CD14-positive monocyte (primary cell): Measurements from ENCODE around the gene ROGDI. TPM values are rescaled to one million over a fixed set of nuclear protein-coding genes. Genes with fewer than 3 reads are reported as not detected.

Experiments
- DNase-seq, 3 donors: peaks; one replicate each; pipeline ENCODE4 v3.0.0-alpha.2; 2011 to 2022
- H2AFZ ChIP-seq: 2 replicates; pipeline ENCODE4 v1.6.0; 2012; ENCODE audit warnings: mild to moderate bottlenecking, low read depth, low read length, inconsistent platforms; ENCODE audit not compliant: insufficient read depth, poor library complexity, severe bottlenecking
- H3K27ac ChIP-seq, 2 donors: 1 replicate in 1 of 2; 2 replicates in 1 of 2; pipeline ENCODE4 v1.5.1; 2012 to 2013; ENCODE audit warnings: low read length in 2 of 2, control low read depth in 1 of 2, inconsistent platforms in 1 of 2, low read depth in 1 of 2, mild to moderate bottlenecking in 1 of 2
- H3K27me3 ChIP-seq, 2 donors: one replicate each; pipeline versions ENCODE4 v1.6.0 to v1.6.1; 2011 to 2013; ENCODE audit warnings: low read length in 2 of 2; ENCODE audit not compliant: control insufficient read depth in 2 of 2, insufficient read depth in 2 of 2
- H3K36me3 ChIP-seq, 2 donors: replicated peaks in 1 of 2; 1 replicate in 1 of 2; 2 replicates in 1 of 2; pipeline versions ENCODE4 v1.5.1 to v1.6.1; 2012 to 2013; ENCODE audit warnings: low read length in 2 of 2, control low read depth in 1 of 2, inconsistent platforms in 1 of 2, mild to moderate bottlenecking in 1 of 2; ENCODE audit not compliant: insufficient read depth in 2 of 2, control insufficient read depth in 1 of 2
- H3K4me1 ChIP-seq, 2 donors: 1 replicate in 1 of 2; 2 replicates in 1 of 2; pipeline versions ENCODE4 v1.5.1 to v1.6.1; 2012 to 2013; ENCODE audit warnings: low read length in 2 of 2, control low read depth in 1 of 2, inconsistent platforms in 1 of 2, mild to moderate bottlenecking in 1 of 2, moderate library complexity in 1 of 2; ENCODE audit not compliant: insufficient read depth in 2 of 2, control insufficient read depth in 1 of 2
- H3K4me2 ChIP-seq: replicated peaks from 2 replicates; pipeline ENCODE3; 2012; ENCODE audit warnings: low read length, moderate library complexity, mild to moderate bottlenecking; ENCODE audit not compliant: poor library complexity, severe bottlenecking; ENCODE audit errors: extremely low read depth
- H3K4me3 ChIP-seq, 3 experiments: fragments of 200-600 bp in 1 of 3; sonication (generic) in 1 of 3; replicated peaks in 1 of 3; 1 replicate in 2 of 3; 2 replicates in 1 of 3; pipeline ENCODE4 v1.5.1; 2011 to 2013; ENCODE audit warnings: low read length in 3 of 3, mild to moderate bottlenecking in 3 of 3, control low read depth in 2 of 3, low read depth in 2 of 3, inconsistent platforms in 1 of 3, moderate library complexity in 1 of 3
- H3K79me2 ChIP-seq: 2 replicates; pipeline ENCODE4 v1.6.0; 2012; ENCODE audit warnings: mild to moderate bottlenecking, control low read depth, inconsistent platforms, low read length, moderate library complexity; ENCODE audit not compliant: insufficient read depth
- H3K9ac ChIP-seq: 2 replicates; pipeline ENCODE4 v1.6.0; 2017; ENCODE audit warnings: low read length, mild to moderate bottlenecking; ENCODE audit not compliant: insufficient read depth, poor library complexity, severe bottlenecking
- H3K9me3 ChIP-seq, 2 donors: replicated peaks in 1 of 2; 1 replicate in 1 of 2; 2 replicates in 1 of 2; pipeline versions ENCODE4 v1.5.1 to v1.6.1; 2012 to 2013; ENCODE audit warnings: low read length in 2 of 2, control low read depth in 1 of 2; ENCODE audit not compliant: control insufficient read depth in 1 of 2, insufficient read depth in 1 of 2
- H4K20me1 ChIP-seq: 2 replicates; pipeline ENCODE4 v1.6.0; 2012; ENCODE audit warnings: mild to moderate bottlenecking, low read length, control low read depth, moderate library complexity; ENCODE audit not compliant: insufficient read depth
- H3K27ac Mint-ChIP-seq, 7 donors: one replicate each; pipeline ENCODE4 v1.8.0; 2020; ENCODE audit warnings: mild to moderate bottlenecking in 7 of 7, mixed read lengths in 7 of 7, moderate library complexity in 6 of 7, inconsistent platforms in 2 of 7
- H3K27me3 Mint-ChIP-seq, 3 donors: one replicate each; pipeline ENCODE4 v1.8.0; 2021 to 2022; ENCODE audit warnings: low read depth in 3 of 3, mild to moderate bottlenecking in 3 of 3, mixed read lengths in 3 of 3, moderate library complexity in 3 of 3, inconsistent platforms in 1 of 3
- H3K36me3 Mint-ChIP-seq, 2 donors: one replicate each; pipeline ENCODE4 v1.8.0; 2020; ENCODE audit warnings: mixed read lengths in 2 of 2, inconsistent platforms in 1 of 2, mild to moderate bottlenecking in 1 of 2
- H3K4me1 Mint-ChIP-seq: one replicate; pipeline ENCODE4 v1.8.0; 2020; ENCODE audit warnings: mild to moderate bottlenecking, mixed read lengths
- H3K4me3 Mint-ChIP-seq, 2 donors: one replicate each; pipeline ENCODE4 v1.8.0; 2020; ENCODE audit warnings: mild to moderate bottlenecking in 2 of 2, mixed read lengths in 2 of 2, moderate library complexity in 1 of 2
- H3K9me3 Mint-ChIP-seq, 7 donors: one replicate each; pipeline ENCODE4 v1.8.0; 2020 to 2022; ENCODE audit warnings: mixed read lengths in 7 of 7, mild to moderate bottlenecking in 6 of 7, moderate library complexity in 6 of 7, inconsistent platforms in 2 of 7
- WGBS: methylation state at CpG from one replicate; pipeline ENCODE4 v1.1.5; 2013; ENCODE audit warnings: missing lambda C conversion rate; ENCODE audit not compliant: insufficient coverage; 5-methylcytosine and 5-hydroxymethylcytosine counted together
- intact Hi-C, 2 donors: fragments of 100-400 bp; cut with micrococcal nuclease; formaldehyde crosslinking; loops; one replicate each; pipeline versions ENCODE4 v1.15.0 to v1.15.1; 2023
- polyA plus RNA-seq, 3 donors: library from polyadenylated mRNA; depleted of rRNA in 1 of 3; unstranded in 2 of 3; stranded (reverse) in 1 of 3; fragments of 300-500 nt in 2 of 3; fragments of >200 nt in 1 of 3; fragmentation: Illumina TruSeq in 2 of 3; gene quantifications; 1 replicate in 2 of 3; 2 replicates in 1 of 3; pipeline ENCODE4 v1.2.3, GENCODE V29; 2012 to 2021
- TF ChIP-seq, protein P1 (sequence below): fragments of 200-600 bp; IDR thresholded peaks from one replicate; pipeline ENCODE4 v1.8.0; 2022; ENCODE audit warnings: antibody characterized with exemption, mild to moderate bottlenecking

ROGDI gene
- polyA plus RNA-seq, 3 donors = 40.9 to 126 (median 54.4) TPM

DNA sequence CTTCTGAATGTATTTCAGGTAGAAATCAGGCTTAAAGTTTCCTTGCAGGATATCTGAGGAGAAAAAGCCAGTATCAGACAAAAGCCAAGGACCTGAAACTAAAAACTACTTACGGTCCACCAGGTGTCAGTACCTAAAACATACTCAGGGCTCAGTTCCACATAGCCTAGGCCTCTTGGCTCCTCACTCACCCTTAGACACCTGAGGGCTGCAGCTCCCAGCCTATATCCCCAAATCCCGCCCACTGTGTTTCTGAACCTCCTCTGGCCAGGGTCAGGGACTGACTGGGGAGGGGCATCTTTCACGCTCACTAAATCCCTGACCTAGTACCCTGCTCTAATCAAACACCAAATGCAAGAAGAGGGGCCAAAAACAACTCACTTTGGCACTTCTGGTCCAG lies 8.8 kb upstream of the ROGDI start:
- H3K79me2 ChIP-seq = peaks cover 4% of the 10 kb centered on the region
- no peak overlapping the region for H3K27ac ChIP-seq
- no peaks in the 10 kb centered on the region for H4K20me1 ChIP-seq
- no peaks in the 10 kb centered on the region for H3K27me3 ChIP-seq
- Mint-ChIP-seq H3K27ac (peak overlapping the region in 2 of 7 donors; percentile 40 to 54), H3K9me3 (peaks cover 0 to 1% (median 0%) of the 10 kb centered on the region in 7 donors), H3K4me3 (no peak overlapping the region), H3K36me3 (peaks cover 68 to 96% of the 10 kb centered on the region in 2 donors), H3K27me3 (peaks cover 0 to 2% (median 2%) of the 10 kb centered on the region in 3 donors), H3K4me1 (no peaks in the 10 kb centered on the region)
- H3K4me1 ChIP-seq = no peaks in the 10 kb centered on the region
- DNase-seq = no peak
- 100% methylated on average over 2 of the region's 3 CpGs for WGBS
- no peak overlapping the region for H3K9ac ChIP-seq
- no peak overlapping the region for H3K4me3 ChIP-seq
- TF ChIP-seq, protein P1, sequence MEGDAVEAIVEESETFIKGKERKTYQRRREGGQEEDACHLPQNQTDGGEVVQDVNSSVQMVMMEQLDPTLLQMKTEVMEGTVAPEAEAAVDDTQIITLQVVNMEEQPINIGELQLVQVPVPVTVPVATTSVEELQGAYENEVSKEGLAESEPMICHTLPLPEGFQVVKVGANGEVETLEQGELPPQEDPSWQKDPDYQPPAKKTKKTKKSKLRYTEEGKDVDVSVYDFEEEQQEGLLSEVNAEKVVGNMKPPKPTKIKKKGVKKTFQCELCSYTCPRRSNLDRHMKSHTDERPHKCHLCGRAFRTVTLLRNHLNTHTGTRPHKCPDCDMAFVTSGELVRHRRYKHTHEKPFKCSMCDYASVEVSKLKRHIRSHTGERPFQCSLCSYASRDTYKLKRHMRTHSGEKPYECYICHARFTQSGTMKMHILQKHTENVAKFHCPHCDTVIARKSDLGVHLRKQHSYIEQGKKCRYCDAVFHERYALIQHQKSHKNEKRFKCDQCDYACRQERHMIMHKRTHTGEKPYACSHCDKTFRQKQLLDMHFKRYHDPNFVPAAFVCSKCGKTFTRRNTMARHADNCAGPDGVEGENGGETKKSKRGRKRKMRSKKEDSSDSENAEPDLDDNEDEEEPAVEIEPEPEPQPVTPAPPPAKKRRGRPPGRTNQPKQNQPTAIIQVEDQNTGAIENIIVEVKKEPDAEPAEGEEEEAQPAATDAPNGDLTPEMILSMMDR = no peak
- no peak overlapping the region for H3K4me2 ChIP-seq
- no peaks in the 10 kb centered on the region for H3K9me3 ChIP-seq
- H2AFZ ChIP-seq = no peak overlapping the region
- intact Hi-C loops = no loop called here
- H3K36me3 ChIP-seq = peaks cover 80 to 95% of the 10 kb centered on the region in 2 donors

DNA sequence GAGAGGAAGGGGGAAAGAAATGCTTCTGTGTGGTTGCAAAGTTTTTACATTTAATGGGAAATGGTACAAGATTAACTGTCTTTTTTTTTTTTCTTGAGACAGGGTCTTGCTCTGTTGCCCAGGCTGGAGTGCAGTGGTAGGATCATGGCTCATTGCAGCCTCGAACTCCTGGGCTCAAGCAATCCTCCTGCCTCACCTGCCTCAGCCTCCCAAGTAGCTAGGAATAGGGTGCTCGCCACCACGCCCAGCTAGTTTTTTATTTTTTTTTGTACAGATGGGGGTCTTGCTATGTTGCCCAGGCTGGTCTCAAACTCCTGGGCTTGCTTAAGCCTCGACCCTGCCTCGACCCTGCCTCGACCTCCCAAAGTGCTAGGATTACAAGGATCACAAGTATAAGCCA lies 3.8 kb upstream of the ROGDI start:
- Mint-ChIP-seq H3K4me3 (no peak overlapping the region), H3K9me3 (peaks cover 0 to 1% (median 0%) of the 10 kb centered on the region in 7 donors), H3K4me1 (peaks cover 26% of the 10 kb centered on the region), H3K36me3 (peaks cover 41 to 70% of the 10 kb centered on the region in 2 donors), H3K27ac (peak overlapping the region in 4 of 7 donors; percentile 24 to 82 (median 34)), H3K27me3 (peaks cover 0 to 4% (median 0%) of the 10 kb centered on the region in 3 donors)
- no peak for DNase-seq
- Histone ChIP-seq H4K20me1 (no peaks in the 10 kb centered on the region), H3K4me3 (no peak overlapping the region), H3K9me3 (no peaks in the 10 kb centered on the region), H3K27me3 (no peaks in the 10 kb centered on the region), H2AFZ (no peak overlapping the region), H3K4me1 (peaks cover 25 to 30% of the 10 kb centered on the region in 2 donors), H3K9ac (no peak overlapping the region), H3K4me2 (no peak overlapping the region), H3K79me2 (peaks cover 14% of the 10 kb centered on the region), H3K27ac (no peak overlapping the region), H3K36me3 (peaks cover 51 to 65% of the 10 kb centered on the region in 2 donors)
- WGBS = 100% methylated on average over 4 of the region's 6 CpGs
- TF ChIP-seq, protein P1 = no peak
- intact Hi-C loops = no loop called here
